H54 (cell line): ENCODE data around the gene DPYD.
A peak's percentile ranks its signal among the peaks of the same experiment; 100 is the strongest.
"Not testable (repeated sequence)": the region's sequence is repeated elsewhere in the genome, so short reads cannot be mapped to it uniquely, and the experiment has no call there.

Source experiments
- DNase-seq: peaks from one replicate; pipeline ENCODE4 v3.0.0; 2011; ENCODE audit warnings: low spot score, mixed read lengths; ENCODE audit not compliant: insufficient read length
- FAIRE-seq: peaks from 3 replicates; lab custom pipeline; 2011; peaks lifted over from hg19 to GRCh38; lab: Jason Lieb, UNC
- POLR2A ChIP-seq: IDR thresholded peaks from 2 replicates; pipeline ENCODE4 v1.6.1; 2011; ENCODE audit warnings: low read depth, mild to moderate bottlenecking, low read length

DPYD gene

DNA sequence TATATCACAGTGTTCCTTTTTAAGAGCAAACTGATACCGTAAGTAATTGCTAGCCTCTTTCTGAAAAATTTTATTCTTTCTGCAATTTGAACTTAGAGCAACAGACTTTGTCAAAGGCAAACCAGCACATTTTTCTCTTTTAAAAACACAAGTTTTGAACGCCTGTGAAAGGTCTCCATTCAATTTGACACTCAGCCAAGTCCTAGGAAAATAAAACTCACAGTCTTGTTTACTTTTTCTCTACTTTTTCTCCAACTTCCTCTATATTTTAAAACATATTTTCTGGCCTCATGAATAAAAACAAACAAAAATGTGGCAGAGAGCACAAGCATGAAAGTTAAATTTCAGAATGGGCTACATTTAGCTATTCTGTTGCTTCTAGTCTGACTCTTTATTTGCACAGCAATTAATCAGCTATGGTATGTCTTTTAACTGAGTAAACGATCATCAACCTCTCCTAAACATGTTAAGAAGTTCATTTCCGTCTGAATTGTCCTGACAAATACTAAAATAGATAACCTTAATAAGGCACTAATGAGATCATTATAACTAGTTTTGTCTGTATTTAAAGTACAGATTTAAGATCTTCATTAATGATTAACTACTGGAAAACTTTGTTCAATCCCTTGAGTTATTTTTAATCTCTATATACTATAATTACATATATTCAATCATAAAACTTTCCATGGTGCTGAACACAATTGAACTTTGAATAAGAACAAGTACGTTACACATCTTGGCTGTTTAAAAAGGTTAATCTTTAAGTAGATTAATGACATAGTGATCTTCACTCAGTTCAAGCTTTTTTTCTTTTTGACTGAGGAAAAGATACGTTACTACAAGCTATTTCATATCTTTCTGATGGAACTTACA lies 648.7 kb downstream of the DPYD start:
- no peak for DNase-seq
- peak; percentile 20 for FAIRE-seq
- TF ChIP-seq POLR2A, result no peak

DNA sequence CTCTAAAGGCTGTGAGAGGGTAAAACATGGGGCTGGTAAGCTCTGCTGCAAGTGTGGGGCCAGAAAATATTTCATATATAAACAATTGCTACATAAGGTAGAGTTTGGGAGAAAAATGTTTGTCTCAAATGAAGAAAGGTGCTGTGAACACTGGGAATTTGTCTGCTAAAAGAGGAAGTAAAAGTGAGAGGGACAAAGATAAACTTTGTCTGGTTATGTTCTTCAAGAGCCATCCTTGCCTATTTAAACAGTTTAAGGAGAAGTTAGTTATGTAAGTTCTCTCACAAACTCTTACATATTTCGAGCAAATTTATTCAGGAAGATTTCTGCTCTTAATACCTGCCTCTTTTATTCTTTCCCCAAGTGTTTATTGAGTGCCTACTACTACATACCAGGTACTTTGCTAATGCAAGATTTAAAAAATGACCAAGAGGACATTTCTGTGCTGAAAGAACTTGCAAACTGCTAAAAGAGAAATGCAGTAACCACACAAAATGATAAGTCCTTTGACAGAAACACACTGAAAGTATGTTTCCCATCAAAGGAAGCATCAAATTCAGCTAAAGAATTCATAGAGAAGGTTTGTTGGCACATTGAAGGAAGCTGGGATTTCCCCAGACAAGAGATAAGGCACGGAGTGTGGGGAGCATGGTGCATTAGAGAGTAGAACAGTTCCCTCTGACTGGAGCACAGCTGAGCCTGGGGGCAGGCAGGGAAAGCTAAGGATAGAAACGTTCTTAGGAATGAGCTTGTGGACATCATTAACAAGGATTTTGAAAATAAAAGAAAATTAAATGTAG lies 650.1 kb downstream of the DPYD start:
- TF ChIP-seq POLR2A, result no peak

DNA sequence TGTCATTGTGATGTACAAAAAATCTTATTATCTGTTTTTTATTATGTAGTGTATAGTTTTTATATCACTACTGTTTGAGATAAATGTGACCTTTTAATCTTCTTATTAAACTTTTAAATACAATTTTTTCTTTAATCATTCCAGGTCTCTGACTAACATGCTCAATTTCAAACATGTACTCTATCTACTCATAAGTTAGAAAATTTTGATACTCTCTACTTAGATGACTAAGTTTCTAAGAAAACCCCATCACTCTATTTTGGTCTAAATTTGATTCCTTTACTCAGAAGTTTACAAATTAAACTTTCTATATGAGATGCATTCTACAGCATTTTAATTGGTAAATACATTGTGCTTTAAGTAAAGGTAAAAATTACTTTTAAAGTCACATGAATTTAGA lies 655.2 kb downstream of the DPYD start:
- no peak for TF ChIP-seq POLR2A
- DNase-seq (no peak), FAIRE-seq (no peak)

More for the DNA sequence above, 650.1 kb downstream of the DPYD start:
- peak; percentile 23 for FAIRE-seq
- no peak for DNase-seq

DNA sequence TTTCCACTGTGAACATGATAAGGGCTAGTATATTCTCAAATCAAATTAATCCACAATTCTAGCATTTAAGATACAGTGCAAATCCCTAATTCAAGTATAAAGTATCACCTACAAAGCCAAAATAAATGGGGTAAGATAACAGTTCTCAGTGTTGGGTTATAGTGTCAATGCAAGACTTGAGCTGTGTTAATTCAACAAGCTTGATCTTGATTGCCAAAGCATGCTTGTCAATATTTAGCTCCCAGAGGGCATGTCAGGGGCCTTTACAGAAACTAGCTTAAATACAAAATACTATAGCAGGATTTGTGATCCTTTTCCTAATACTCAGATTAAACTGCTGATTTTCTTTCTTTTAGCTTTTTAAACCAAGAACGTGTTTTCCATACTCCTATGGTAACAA lies 658.0 kb downstream of the DPYD start:
- DNase-seq (no peak), FAIRE-seq (no peak)
- TF ChIP-seq POLR2A, result no peak

DNA sequence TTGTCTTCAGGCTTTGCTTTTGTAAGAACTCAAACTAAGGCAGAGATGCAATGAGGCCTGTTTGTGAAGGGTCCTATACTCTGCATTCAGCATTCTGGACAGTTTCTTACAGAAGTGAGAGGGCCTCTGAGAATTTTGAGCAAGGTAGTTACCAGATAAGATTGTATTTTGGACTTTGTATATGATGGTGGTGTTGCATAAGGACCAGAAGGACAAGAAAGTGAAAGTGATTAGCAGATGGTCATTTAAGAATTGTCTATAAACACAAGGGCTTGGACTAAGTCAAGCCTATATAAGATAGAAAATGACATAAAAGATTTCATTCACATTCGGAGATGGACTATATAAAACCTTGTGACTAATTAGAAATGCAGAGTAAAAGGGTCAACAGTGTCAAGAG lies 662.2 kb downstream of the DPYD start:
- FAIRE-seq (no peak), DNase-seq (no peak)
- no peak for TF ChIP-seq POLR2A

DNA sequence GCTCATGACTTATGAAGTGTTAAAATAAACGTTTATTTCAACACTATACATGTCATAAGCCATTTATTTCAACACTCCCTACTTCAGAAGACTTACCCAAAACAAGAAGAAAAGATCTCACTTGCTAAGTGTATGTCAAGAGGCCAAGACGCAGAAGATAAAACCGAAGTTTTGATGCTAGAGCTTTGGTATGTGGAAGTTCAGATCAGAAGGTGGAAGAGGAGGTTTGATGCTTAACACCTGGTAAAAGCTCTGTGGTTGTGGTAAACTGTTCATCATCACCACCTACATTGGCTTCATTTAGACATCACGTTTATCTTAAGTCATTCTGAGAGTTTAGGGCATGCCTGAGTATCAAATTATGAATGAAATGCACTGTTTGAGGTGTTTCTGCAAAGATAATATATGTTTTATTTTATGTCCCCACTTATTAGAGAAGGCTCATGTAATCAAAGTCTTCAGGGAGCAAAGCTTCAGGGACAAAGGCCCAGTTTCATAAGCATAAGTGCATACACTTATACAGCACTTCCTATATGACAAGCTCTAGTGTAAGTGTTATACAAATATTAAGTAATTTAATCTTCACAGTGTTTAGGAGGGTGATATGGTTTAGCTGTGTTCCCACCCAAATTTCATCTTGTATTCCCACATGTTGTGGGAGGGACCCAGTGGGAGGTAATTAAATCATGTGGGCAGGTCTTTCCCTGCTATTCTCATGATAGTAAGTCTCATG lies 665.9 kb downstream of the DPYD start:
- TF ChIP-seq POLR2A, result no peak
- DNase-seq (no peak), FAIRE-seq (no peak)

DNA sequence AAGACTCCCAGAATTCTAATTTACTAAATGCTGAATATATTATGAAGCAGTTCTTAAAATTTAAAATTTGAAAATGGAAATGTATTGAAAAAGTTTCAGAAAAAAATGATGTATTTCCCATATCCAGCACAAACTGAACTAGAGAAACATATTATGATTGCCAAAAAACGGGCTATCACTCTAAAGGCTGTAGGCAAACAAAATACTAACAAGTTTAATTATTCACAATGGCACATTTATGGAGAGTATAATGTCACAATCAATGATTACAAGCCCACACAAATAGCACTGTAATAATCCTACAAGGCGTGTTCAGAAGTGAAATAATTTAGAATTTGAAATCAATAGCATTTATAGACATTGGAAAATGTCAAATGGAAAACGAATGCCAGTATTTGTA lies 667.9 kb downstream of the DPYD start:
- TF ChIP-seq POLR2A, result no peak
- FAIRE-seq, result no peak
- no peak for DNase-seq

DNA sequence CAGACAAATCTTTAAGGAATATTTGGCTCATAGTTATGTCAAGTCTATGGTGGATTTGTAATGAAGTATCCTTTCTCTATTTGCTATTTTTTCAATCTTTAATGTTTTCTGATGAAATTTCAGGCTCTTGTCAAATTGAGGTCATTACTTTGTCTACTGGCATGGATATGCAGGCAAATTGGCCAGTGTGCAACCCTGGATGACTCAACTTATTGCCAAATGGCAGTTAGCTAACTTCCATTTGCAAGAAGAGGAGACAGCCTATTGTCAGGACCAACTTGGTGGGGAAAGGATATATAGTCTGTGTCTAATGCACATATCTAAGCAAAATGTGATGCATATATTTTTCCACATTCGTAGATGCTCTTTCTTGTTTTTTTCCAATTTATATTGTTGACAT lies 668.8 kb downstream of the DPYD start:
- no peak for TF ChIP-seq POLR2A
- FAIRE-seq, result peak; percentile 74

DNA sequence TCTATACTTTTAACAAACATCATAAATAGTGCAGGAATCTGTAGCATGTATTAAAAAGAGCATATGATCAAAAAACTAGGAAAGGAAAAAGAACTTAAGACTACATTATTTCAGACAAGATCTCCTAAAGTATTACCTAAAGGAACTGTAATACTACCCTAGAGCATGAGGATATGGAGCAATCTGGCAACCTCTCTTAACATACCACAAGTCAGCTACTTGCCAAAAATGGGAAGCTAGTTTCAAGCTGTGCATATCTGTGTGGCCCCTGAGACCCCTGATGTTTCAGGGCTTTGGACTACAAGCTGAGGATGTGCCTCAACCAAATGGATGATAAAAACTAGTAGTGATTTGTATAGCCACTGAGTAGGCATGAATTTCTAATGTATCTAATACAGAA lies 673.6 kb downstream of the DPYD start:
- FAIRE-seq (no peak), DNase-seq (no peak)
- TF ChIP-seq POLR2A, result no peak

More for the DNA sequence above, 668.8 kb downstream of the DPYD start:
- no peak for DNase-seq

DNA sequence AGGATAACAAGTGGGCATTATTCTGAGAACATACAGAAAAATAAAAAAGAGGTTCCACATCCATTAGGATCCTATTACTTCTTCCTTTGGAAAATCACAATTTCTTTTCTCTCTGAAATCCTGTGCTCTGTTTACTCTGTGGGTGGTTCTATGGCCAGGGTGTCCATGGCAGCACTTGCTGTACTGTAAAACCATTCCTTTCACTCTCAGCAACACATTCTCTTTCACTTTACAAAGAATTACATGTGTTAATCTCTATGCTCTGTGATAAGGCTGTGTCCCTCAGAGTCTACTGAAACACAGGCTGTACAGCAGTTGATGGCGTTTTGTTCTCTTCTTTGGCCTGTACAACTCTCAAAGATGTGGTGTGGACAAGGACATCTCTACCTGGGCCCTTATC lies 675.2 kb downstream of the DPYD start:
- FAIRE-seq (no peak), DNase-seq (no peak)
- TF ChIP-seq POLR2A, result no peak

DNA sequence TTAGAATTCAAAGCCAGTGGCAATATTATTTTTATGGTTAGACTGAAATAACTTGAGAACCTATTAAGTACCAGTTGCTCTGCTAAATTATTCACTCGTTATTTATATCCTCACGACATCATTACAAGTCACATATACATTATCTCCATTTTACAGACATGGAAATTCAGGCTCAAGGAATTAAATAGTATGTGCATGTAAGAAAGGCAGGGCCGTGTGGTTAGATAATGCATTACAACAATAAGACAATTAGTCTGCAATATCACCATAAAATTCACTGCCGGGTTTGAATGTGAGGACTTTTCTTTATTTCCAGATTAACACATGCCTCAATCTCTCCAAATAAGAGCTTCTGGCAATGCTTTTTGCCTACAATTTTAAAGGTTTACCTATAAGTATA lies 675.8 kb downstream of the DPYD start:
- no peak for DNase-seq
- peak; percentile 27 for FAIRE-seq
- TF ChIP-seq POLR2A, result no peak

DNA sequence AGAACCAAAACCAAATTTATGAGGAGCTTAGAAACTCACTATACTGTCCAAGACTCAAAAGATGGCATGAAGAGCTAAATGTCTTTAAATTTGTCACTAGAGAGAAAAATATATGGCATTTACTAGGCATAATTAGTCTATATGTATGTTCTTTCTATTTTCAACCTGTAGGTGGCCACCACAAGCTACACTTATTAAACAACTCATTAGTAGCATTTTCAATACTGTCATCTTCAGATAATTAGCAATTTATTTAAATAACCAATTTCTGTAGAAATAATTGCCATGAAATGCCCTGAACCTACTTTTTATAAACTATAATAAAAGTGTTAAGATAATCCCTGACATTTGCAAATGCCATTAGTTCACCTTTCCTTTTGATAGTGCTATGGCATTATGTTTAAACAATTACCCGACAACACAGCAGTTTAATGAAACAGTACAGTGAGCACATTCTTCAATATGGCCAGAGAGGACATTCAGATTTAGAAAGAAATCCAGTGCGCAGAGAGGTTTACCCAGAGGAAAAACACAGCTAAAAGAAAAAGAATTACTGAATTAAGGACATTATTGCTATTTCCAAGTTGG lies 676.8 kb downstream of the DPYD start:
- TF ChIP-seq POLR2A, result no peak
- FAIRE-seq (peak; percentile 6), DNase-seq (no peak)

DNA sequence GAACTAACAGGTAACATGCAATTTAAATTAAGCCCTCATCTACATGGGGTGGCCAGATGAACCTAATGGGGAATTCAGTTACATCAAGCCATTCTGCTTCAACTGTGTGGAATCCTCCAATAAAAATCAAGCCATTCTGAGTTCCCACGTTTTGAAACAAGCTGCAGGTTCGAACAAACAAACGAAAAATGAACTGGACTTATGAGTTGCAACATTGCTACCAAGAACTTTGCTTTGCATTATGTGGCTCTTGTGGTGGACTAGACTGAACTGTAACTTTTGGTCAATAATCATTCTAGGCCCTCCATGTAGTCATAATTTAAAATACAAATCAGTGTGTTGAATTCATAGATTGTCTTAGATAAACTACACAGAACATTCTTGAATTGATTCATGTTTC lies 682.0 kb downstream of the DPYD start:
- FAIRE-seq (peak; percentile 38), DNase-seq (no peak)
- TF ChIP-seq POLR2A, result no peak

DNA sequence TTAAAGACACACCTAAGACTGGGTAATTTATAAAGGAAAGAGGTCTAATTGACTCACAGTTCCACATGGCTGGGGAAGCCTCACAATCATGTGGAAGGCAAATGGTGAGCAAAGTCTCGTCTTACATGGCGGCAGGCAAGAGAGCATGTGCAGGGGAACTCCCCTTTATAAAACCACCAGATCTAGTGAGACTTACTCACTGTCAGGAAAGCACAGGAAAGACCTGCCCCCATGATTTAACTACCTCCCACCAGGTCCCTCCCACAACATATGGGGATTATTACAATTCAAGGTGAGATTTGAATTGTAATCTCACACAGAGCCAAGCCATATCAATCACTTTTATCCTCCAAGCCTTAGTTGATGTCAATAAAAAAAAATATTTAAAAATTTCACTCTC lies 689.5 kb downstream of the DPYD start:
- DNase-seq, FAIRE-seq: not testable (repeated sequence)
